Measurements from ENCODE around the gene ASB15.

Gene ASB15

DNA sequence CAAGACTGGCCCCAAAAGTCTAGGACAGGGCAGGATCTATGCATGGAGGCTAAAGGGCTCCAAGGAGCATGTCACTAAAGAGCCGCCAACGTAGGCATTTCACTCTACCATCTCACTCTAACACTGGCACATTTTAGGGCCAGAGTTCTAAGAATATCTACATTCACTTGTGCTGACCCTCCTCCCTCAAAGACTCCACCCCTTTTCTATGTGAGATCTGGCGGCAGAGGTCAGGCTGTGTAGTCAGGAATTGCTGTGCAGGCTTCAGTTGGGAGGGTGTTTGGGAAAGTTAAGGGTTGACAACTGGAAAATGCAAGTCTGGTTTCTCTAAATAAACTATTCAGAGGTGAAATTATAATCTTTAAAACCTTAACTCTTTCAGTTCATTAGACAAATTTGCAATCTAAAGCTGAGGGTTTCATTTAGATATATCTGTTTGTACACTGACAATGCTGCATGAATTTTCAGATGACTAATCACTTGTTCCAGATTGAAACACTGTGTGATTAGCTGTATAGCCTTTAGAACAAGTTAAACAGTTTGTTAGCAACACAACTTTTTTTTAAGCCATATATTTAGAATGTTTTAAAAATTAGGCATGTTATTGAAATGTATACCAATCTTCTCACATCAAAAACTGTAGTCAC lies 72.3 kb downstream of the ASB15 start:
- no peaks in the 10 kb centered on the region for H3K9me3 ChIP-seq (ENCODE audit: insufficient read depth, low read depth, low read length)
- no peaks in the 10 kb centered on the region for H3K36me3 ChIP-seq (ENCODE audit: insufficient read depth, low read depth, low read length)
- no peaks in the 10 kb centered on the region for H3K27me3 ChIP-seq (ENCODE audit: insufficient read depth, low read length)
- no peak overlapping the region for H3K27ac ChIP-seq (ENCODE audit: low read length)
- no peaks in the 10 kb centered on the region; the same call in 1 of the 2 replicates for H3K4me1 ChIP-seq (ENCODE audit: insufficient read depth, low read length)
- H3K9ac ChIP-seq (ENCODE audit: low read depth, low read length): no peak overlapping the region
- no peak overlapping the region for H3K4me3 ChIP-seq (ENCODE audit: low read length)

GRCh38 chr7:123674399-123675180 lies 73.0 kb downstream of the ASB15 start:
- Histone ChIP-seq H3K4me3 (ENCODE audit: low read length) (no peak overlapping the region), H3K9me3 (ENCODE audit: insufficient read depth, low read depth, low read length) (no peaks in the 10 kb centered on the region), H3K4me1 (ENCODE audit: insufficient read depth, low read length) (no peaks in the 10 kb centered on the region), H3K36me3 (ENCODE audit: insufficient read depth, low read depth, low read length) (no peaks in the 10 kb centered on the region), H3K9ac (ENCODE audit: low read depth, low read length) (no peak overlapping the region), H3K27ac (ENCODE audit: low read length) (no peak overlapping the region), H3K27me3 (ENCODE audit: insufficient read depth, low read length) (no peaks in the 10 kb centered on the region)

DNA sequence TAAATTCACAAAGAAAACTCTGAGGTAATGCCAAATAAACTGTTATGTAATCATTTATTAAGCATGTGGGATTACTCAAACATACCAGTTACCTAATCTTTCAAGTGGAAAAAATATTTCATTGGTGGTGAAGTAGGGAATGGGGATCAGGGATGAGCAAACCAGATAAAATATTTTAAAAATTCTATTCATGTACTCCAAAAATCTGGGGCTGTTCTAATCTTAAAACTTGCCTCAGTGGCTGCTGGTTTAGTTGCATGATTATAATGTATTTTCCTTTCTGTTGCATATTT lies 73.5 kb downstream of the ASB15 start:
- no peaks in the 10 kb centered on the region for H3K27me3 ChIP-seq (ENCODE audit: insufficient read depth, low read length)
- no peaks in the 10 kb centered on the region for H3K9me3 ChIP-seq (ENCODE audit: insufficient read depth, low read depth, low read length)
- H3K4me3 ChIP-seq (ENCODE audit: low read length): no peak overlapping the region
- H3K9ac ChIP-seq (ENCODE audit: low read depth, low read length): no peak overlapping the region
- no peaks in the 10 kb centered on the region; the same call in 1 of the 2 replicates for H3K36me3 ChIP-seq (ENCODE audit: insufficient read depth, low read depth, low read length)
- no peak overlapping the region for H3K27ac ChIP-seq (ENCODE audit: low read length)
- no peaks in the 10 kb centered on the region for H3K4me1 ChIP-seq (ENCODE audit: insufficient read depth, low read length)

DNA sequence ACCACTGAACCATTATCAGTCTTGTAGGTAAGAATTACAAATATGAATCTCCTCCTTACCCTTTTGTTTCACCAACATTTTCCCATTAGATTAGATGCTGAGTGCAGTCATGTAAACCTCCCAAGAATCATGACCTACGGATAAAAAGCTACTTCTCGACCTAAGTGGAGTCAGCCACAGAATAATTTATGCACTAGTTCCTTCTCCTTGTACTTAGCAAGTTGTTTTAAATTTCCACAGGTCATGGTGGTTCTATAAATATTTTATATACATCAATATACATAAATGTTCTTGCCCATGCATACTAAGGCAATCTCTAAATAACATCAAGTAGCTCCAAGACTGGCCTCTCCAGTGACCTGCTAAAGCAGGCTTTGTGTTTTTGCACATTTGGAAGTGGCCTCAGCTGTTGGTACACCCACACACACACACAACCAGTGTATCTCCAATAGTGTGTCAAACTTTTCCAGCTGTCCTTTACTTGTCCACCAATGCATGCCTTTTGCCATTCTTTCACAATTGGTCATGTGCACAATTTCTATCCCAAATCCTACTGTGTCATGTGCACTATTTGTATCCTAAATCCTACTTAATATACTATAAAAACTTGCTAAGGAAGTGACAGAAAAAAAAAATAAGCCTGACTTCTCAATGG lies 75.6 kb downstream of the ASB15 start:
- H3K27ac ChIP-seq (ENCODE audit: low read length): no peak overlapping the region

GRCh38 chr7:123679614-123680013 lies 78.0 kb downstream of the ASB15 start:
- Histone ChIP-seq H3K36me3 (ENCODE audit: insufficient read depth, low read depth, low read length) (peaks cover 36% of the 10 kb centered on the region), H3K27me3 (ENCODE audit: insufficient read depth, low read length) (no peaks in the 10 kb centered on the region), H3K9me3 (ENCODE audit: insufficient read depth, low read depth, low read length) (no peaks in the 10 kb centered on the region), H3K9ac (ENCODE audit: low read depth, low read length) (no peak overlapping the region), H3K4me3 (ENCODE audit: low read length) (no peak overlapping the region), H3K4me1 (ENCODE audit: insufficient read depth, low read length) (no peaks in the 10 kb centered on the region), H3K27ac (ENCODE audit: low read length) (no peak overlapping the region)

More for the DNA sequence above, 75.6 kb downstream of the ASB15 start:
- Histone ChIP-seq H3K9ac (ENCODE audit: low read depth, low read length) (no peak overlapping the region), H3K36me3 (ENCODE audit: insufficient read depth, low read depth, low read length) (peaks cover 18% of the 10 kb centered on the region; the same call in 1 of the 2 replicates), H3K9me3 (ENCODE audit: insufficient read depth, low read depth, low read length) (no peaks in the 10 kb centered on the region), H3K27me3 (ENCODE audit: insufficient read depth, low read length) (no peaks in the 10 kb centered on the region), H3K4me3 (ENCODE audit: low read length) (no peak overlapping the region), H3K4me1 (ENCODE audit: insufficient read depth, low read length) (no peaks in the 10 kb centered on the region)

GRCh38 chr7:123680580-123680979 lies 79.0 kb downstream of the ASB15 start:
- peaks cover 44% of the 10 kb centered on the region for H3K36me3 ChIP-seq (ENCODE audit: insufficient read depth, low read depth, low read length)

DNA sequence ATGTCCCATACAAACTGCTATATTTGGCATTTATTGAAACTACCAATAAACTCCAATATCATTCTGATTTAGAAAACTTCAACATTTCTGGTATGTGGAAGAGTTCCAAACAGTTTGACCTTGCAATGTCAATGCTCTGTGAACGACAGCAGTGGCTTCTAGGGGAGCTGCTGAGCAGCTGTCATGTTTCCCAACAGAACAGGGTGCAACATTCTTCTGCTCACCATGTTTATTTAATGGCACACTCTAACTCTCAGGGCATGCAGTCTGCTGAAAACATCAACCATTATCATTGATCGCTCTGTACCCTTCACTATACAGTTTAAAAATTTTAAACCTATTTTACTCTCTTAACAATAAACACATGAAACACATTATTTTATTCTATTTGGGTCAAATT lies 79.9 kb downstream of the ASB15 start:
- H3K4me1 ChIP-seq (ENCODE audit: insufficient read depth, low read length): no peaks in the 10 kb centered on the region
- no peaks in the 10 kb centered on the region for H3K9me3 ChIP-seq (ENCODE audit: insufficient read depth, low read depth, low read length)
- H3K27me3 ChIP-seq (ENCODE audit: insufficient read depth, low read length): no peaks in the 10 kb centered on the region
- no peak overlapping the region for H3K27ac ChIP-seq (ENCODE audit: low read length)
- H3K4me3 ChIP-seq (ENCODE audit: low read length): no peak overlapping the region
- H3K9ac ChIP-seq (ENCODE audit: low read depth, low read length): no peak overlapping the region
- H3K36me3 ChIP-seq (ENCODE audit: insufficient read depth, low read depth, low read length): peaks cover 48% of the 10 kb centered on the region

More at GRCh38 chr7:123680580-123680979, 79.0 kb downstream of the ASB15 start:
- Histone ChIP-seq H3K27me3 (ENCODE audit: insufficient read depth, low read length) (no peaks in the 10 kb centered on the region), H3K27ac (ENCODE audit: low read length) (no peak overlapping the region), H3K4me1 (ENCODE audit: insufficient read depth, low read length) (no peaks in the 10 kb centered on the region), H3K9me3 (ENCODE audit: insufficient read depth, low read depth, low read length) (no peaks in the 10 kb centered on the region), H3K4me3 (ENCODE audit: low read length) (no peak overlapping the region), H3K9ac (ENCODE audit: low read depth, low read length) (no peak overlapping the region)

- Histone ChIP-seq H3K9ac (ENCODE audit: low read depth, low read length) (no peak overlapping the region), H3K4me3 (ENCODE audit: low read length) (no peak overlapping the region)
These were observed 81.1 kb downstream of the ASB15 start for GRCh38 chr7:123682690-123683089.

GRCh38 chr7:123687161-123687560 lies 85.5 kb downstream of the ASB15 start:
- H3K4me1 ChIP-seq (ENCODE audit: insufficient read depth, low read length): peaks cover 4% of the 10 kb centered on the region; the same call in 1 of the 2 replicates
- H3K27me3 ChIP-seq (ENCODE audit: insufficient read depth, low read length): no peaks in the 10 kb centered on the region
- no peak overlapping the region for H3K9ac ChIP-seq (ENCODE audit: low read depth, low read length)
- peaks cover 81% of the 10 kb centered on the region for H3K36me3 ChIP-seq (ENCODE audit: insufficient read depth, low read depth, low read length)
- no peak overlapping the region for H3K27ac ChIP-seq (ENCODE audit: low read length)
- no peaks in the 10 kb centered on the region for H3K9me3 ChIP-seq (ENCODE audit: insufficient read depth, low read depth, low read length)
- no peak overlapping the region for H3K4me3 ChIP-seq (ENCODE audit: low read length)

More at GRCh38 chr7:123682690-123683089, 81.1 kb downstream of the ASB15 start:
- Histone ChIP-seq H3K27me3 (ENCODE audit: insufficient read depth, low read length) (no peaks in the 10 kb centered on the region), H3K27ac (ENCODE audit: low read length) (no peak overlapping the region), H3K36me3 (ENCODE audit: insufficient read depth, low read depth, low read length) (peaks cover 56% of the 10 kb centered on the region), H3K9me3 (ENCODE audit: insufficient read depth, low read depth, low read length) (no peaks in the 10 kb centered on the region), H3K4me1 (ENCODE audit: insufficient read depth, low read length) (no peaks in the 10 kb centered on the region)

DNA sequence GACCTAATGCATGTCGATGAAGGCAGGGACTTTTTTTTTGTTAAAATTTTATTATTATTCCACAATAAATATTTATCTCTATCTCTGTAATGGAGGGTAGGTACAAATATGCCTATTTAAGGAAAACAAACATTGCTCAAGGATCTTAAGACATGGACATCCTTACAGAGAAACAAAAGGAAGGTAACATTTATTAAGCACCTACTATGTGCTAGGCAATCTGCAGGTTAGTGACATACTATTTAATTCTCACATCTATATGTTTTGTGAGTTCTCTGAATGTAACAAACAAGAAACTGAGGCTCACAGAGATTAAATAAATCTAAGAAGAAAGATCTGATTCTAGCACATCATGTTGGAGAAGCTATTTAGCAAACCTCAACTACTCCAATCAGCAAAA lies 86.1 kb downstream of the ASB15 start:
- Histone ChIP-seq H3K9me3 (ENCODE audit: insufficient read depth, low read depth, low read length) (no peaks in the 10 kb centered on the region), H3K36me3 (ENCODE audit: insufficient read depth, low read depth, low read length) (peaks cover 86% of the 10 kb centered on the region), H3K4me3 (ENCODE audit: low read length) (no peak overlapping the region), H3K27me3 (ENCODE audit: insufficient read depth, low read length) (no peaks in the 10 kb centered on the region), H3K27ac (ENCODE audit: low read length) (no peak overlapping the region), H3K4me1 (ENCODE audit: insufficient read depth, low read length) (peaks cover 4% of the 10 kb centered on the region; the same call in 1 of the 2 replicates), H3K9ac (ENCODE audit: low read depth, low read length) (no peak overlapping the region)
